COR-L47 (cell line): ENCODE measurements around the gene ARL16.

Experiments used
- DNase-seq: peaks from one replicate; lab custom pipeline; 2025; lab: John Stamatoyannopoulos, UW

The ARL16 gene

GRCh38 chr17:81712468-81713003, 28.9 kb upstream of the ARL16 start:
- no peak for DNase-seq

GRCh38 chr17:81711814-81712467, 28.3 kb upstream of the ARL16 start, which contains the start of gene SLC25A10:
Gene SLC25A10 (plus strand): TSS chr17:81712284. CDS start chr17:81712427, 143 bp downstream.
- DNase-seq = peak; percentile 76

- DNase-seq = peak; percentile 77
Measured at GRCh38 chr17:81710514-81711308, 27.1 kb upstream of the ARL16 start.

- DNase-seq = no peak
Measured at GRCh38 chr17:81708739-81709185, 25.2 kb upstream of the ARL16 start.

- no peak for DNase-seq
Measured at GRCh38 chr17:81707725-81708646, 24.4 kb upstream of the ARL16 start.

- DNase-seq = no peak
Measured at GRCh38 chr17:81706757-81707624, 23.4 kb upstream of the ARL16 start.

GRCh38 chr17:81706232-81706611, 22.6 kb upstream of the ARL16 start:
- DNase-seq = no peak

- no peak for DNase-seq
Measured at GRCh38 chr17:81705518-81706231, 22.1 kb upstream of the ARL16 start.

GRCh38 chr17:81703747-81704654, 20.4 kb upstream of the ARL16 start:
- no peak for DNase-seq

- DNase-seq = peak; percentile 92
Measured at GRCh38 chr17:81702934-81703746, 19.5 kb upstream of the ARL16 start, which contains the start of gene MRPL12. Gene MRPL12 (plus strand): TSS chr17:81703367. CDS start chr17:81703502, 135 bp downstream.

GRCh38 chr17:81701288-81702071, 17.9 kb upstream of the ARL16 start:
- no peak for DNase-seq

- DNase-seq = no peak
Measured at GRCh38 chr17:81700353-81701287, 17.0 kb upstream of the ARL16 start.

GRCh38 chr17:81697261-81698044, 13.9 kb upstream of the ARL16 start:
- no peak for DNase-seq

- DNase-seq = no peak
Measured at GRCh38 chr17:81696218-81696941, 12.8 kb upstream of the ARL16 start.

GRCh38 chr17:81695801-81696200, 12.2 kb upstream of the ARL16 start:
- no peak for DNase-seq
